ENCODE data around the gene TMEM11.
A peak's percentile ranks its signal among the peaks of the same experiment; 100 is the strongest.

TMEM11 gene

GRCh38 chr17:21210411-21211076, 3.4 kb downstream of the TMEM11 start:
- no peak for DNase-seq

DNA sequence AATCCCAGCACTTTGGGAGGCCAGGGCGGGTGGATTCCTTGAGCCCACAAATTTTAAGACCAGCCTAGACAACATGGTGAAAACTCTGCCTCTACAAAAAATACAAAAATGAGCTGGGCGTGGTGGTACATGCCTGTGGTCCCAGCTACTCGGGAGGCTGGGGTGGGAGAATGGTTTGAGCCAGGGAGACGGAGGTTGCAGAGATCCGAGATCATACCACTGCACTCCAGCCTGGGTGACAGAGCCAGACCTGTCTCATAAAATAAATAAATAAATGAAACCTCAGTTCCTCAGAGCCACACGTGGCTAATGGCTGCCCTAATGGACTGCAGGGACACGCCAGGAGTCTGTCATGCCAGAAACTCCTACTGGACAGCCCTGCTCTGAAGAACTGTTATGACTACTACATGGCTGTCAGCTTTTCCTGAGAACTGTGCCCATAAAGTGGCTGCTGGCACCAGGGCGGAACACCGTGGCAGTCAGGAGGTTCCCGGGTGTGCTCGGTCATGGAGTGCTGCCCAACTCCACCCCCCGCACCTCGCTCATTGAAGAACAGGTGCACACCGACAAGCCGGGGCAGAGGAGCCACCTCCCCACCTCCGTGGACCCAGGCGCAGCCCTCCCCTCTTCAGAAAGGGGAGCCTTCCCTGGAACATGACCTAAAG, 4.3 kb downstream of the TMEM11 start:
- DNase-seq: no peak

- no peak for DNase-seq
Observed at GRCh38 chr17:21208352-21208751, 5.6 kb downstream of the TMEM11 start.

GRCh38 chr17:21204935-21205334, 9.0 kb downstream of the TMEM11 start:
- DNase-seq: no peak

- no peak for DNase-seq
Observed at GRCh38 chr17:21202512-21202911, 11.4 kb downstream of the TMEM11 start.

GRCh38 chr17:21201874-21202273, 12.1 kb downstream of the TMEM11 start:
- DNase-seq: no peak

DNA sequence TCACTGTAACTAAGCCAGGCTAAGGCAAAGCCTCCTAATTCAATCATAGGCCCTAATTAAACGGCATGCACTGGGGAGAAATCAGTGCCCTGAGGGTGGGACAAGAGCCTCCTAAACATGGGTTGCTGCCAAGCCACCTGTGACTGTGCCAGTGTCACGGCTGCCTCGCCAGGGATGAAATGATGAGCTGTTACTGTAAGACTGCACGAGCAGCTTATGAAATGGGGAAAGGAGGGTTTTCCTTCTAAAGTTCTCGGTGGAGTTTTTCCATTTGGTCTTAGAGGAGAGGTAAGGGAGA, 12.7 kb downstream of the TMEM11 start:
- DNase-seq: no peak

DNA sequence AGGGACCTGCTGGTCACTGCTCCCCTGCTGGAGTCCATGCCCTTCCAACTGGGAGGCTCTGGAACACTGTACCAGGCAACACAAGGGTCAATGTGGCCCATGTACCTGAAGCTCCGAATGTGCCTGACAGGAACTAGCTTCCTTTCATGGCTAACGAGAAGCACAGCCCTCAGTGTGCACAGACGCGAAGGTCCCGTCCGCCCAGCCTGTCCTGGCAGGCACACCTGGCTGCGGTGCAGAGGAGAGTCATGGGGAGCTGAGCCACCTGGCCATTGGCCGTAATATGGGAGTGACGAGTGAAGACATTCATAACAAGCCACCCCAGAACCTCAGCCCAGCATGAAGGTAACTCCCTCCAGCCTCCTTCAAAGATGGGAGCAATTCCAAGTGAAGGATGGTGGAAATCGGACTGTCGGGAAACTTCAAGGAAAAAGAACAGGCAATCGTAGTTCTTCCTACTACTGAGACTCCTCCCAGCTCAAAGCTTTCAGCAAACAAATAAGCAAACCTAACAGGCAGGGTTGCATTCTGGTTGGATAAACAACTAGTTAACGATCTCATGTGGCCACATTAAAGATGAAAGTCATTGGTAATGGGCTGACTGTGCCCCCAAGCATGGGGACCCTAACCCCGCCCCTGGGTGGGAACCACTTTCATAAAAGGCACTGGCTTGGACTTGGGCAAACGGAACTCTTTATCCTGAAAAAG, 13.2 kb downstream of the TMEM11 start:
- no peak for DNase-seq

- DNase-seq: no peak
Observed at GRCh38 chr17:21199856-21200255, 14.1 kb downstream of the TMEM11 start.

GRCh38 chr17:21199311-21199710, 14.7 kb downstream of the TMEM11 start:
- no peak for DNase-seq

- no peak for DNase-seq
Observed at GRCh38 chr17:21198411-21198810, 15.6 kb downstream of the TMEM11 start.

GRCh38 chr17:21196126-21196525, 17.8 kb downstream of the TMEM11 start:
- DNase-seq: no peak

DNA sequence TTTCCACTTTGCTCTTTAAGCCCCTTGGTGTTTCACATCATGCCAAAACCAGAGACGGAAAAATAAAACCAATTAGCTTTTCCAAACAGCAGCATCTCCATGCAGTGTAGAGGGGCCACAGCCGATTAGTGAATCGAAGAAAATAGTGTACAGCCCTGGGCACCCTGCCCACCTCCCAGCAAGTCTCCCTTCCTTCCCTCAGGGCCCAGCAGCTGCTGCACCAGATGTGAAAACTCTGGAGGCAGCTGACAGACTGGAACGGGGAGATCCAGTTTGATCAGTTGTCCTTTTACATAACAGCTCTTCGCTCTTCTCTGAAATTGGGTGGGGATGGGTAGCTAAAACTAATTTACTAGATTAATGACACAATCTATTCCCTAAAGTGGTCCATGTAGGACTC, 19.3 kb downstream of the TMEM11 start:
- DNase-seq: no peak

- no peak for DNase-seq
Observed at GRCh38 chr17:21194226-21194625, 19.7 kb downstream of the TMEM11 start.

GRCh38 chr17:21193031-21193430, 20.9 kb downstream of the TMEM11 start:
- DNase-seq: peak in 1 of 2 experiments; percentile 27

GRCh38 chr17:21192414-21192813, 21.5 kb downstream of the TMEM11 start:
- DNase-seq: peak in 1 of 2 experiments; percentile 30

- DNase-seq: no peak
Observed at GRCh38 chr17:21191698-21192097, 22.3 kb downstream of the TMEM11 start.

GRCh38 chr17:21190078-21190477, 23.9 kb downstream of the TMEM11 start:
- DNase-seq: no peak

DNA sequence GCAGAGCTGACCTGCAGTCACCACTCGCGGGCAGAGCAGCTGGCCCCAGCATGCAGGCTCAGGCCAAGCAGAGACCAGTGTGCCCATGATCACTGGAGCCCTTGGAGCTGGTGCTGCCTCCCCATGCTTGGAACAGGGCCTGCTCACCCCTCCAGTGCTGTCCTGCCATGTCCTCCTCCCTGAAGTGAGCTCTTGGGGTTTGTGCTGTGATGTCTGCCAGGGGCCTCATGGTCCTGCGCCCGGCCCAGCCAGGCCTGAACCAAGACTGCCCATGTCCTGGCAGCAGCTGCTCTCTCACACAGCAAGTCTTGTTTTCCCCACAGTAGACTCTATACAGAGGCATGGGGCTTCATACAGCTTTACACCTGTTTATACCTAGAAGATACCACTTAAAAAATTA, 24.6 kb downstream of the TMEM11 start:
- DNase-seq: no peak

- DNase-seq: no peak
Observed at GRCh38 chr17:21186399-21187187, 27.4 kb downstream of the TMEM11 start.

DNA sequence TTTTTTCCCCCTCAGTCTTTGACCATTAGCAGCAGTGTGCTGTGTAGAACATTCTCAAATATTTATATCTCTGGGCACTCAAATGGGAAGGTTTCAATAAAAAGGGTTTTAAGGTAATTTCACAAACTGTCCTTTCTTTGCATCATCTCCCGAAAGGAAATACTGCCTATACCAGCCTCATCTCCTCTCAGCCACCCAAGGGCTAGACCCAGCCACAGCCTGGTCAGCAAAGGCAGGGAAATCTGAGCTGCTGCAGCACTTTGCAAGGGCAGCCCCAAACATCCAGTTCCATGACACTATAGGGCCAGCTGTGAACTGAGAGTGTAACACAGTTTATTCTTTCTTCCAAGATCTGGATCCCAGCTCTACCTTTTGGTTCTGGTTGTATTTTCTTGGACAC, 28.9 kb downstream of the TMEM11 start:
- DNase-seq: no peak

DNA sequence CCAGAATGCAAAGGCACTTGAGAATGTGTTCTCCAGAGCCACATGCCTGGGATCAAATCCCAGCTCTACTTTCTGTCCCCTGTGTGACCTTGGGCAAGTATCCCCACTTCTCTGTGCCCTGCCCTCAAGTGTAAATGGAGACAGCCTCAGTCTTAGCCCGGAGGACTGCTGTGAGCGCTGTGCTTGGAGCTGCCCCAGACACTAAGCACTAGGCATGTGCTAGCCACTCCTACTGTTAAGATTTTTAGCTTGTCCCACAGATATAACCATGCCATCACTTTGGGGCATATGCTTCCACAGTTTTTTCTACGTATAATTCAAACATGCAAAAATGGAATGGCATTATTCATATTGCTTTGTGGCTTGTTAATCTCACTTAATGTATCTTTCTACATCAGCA, 29.4 kb downstream of the TMEM11 start:
- no peak for DNase-seq

- no peak for DNase-seq
Observed at GRCh38 chr17:21183468-21183867, 30.5 kb downstream of the TMEM11 start.

All from SHP77 (cell line).